NT2/D1 (cell line): ENCODE measurements around the gene SPPL3.

ENCODE experiments used
- DNase-seq: peaks from one replicate; pipeline ENCODE4 v3.0.0-alpha.2; 2011; ENCODE audit warnings: low read depth, low spot score
- H3K27me3 ChIP-seq: 2 replicates; pipeline ENCODE4 v1.6.0; 2011; ENCODE audit warnings: mild to moderate bottlenecking; ENCODE audit not compliant: insufficient read length, insufficient read depth
- H3K36me3 ChIP-seq: 2 replicates; pipeline ENCODE4 v1.6.1; 2011; ENCODE audit warnings: mild to moderate bottlenecking, low read length, mixed read lengths; ENCODE audit not compliant: insufficient read depth, insufficient read length
- H3K4me1 ChIP-seq: 2 replicates; pipeline ENCODE4 v1.5.1; 2011; ENCODE audit not compliant: insufficient read depth, insufficient read length
- H3K4me3 ChIP-seq: 2 replicates; pipeline ENCODE4 v1.5.1; 2011; ENCODE audit warnings: low read depth; ENCODE audit not compliant: insufficient read length
- H3K9ac ChIP-seq: 2 replicates; pipeline ENCODE4 v1.6.0; 2011; ENCODE audit warnings: low read depth; ENCODE audit not compliant: insufficient read length
- H3K9me3 ChIP-seq: 2 replicates; pipeline ENCODE4 v1.5.1; 2011; ENCODE audit warnings: mild to moderate bottlenecking, low read length; ENCODE audit not compliant: insufficient read depth
- SUZ12 ChIP-seq: IDR thresholded peaks from 2 replicates; pipeline ENCODE4 v1.6.1; 2011; ENCODE audit not compliant: insufficient read length, insufficient read depth; ENCODE audit errors: extremely low read depth
- YY1 ChIP-seq: IDR thresholded peaks from 2 replicates; pipeline ENCODE4 v1.6.1; 2011; ENCODE audit not compliant: insufficient read length, insufficient read depth
- ZNF274 ChIP-seq: IDR thresholded peaks from 2 replicates; pipeline ENCODE4 v1.6.1; 2011; ENCODE audit warnings: mild to moderate bottlenecking, low read depth, low read length

The SPPL3 gene

DNA sequence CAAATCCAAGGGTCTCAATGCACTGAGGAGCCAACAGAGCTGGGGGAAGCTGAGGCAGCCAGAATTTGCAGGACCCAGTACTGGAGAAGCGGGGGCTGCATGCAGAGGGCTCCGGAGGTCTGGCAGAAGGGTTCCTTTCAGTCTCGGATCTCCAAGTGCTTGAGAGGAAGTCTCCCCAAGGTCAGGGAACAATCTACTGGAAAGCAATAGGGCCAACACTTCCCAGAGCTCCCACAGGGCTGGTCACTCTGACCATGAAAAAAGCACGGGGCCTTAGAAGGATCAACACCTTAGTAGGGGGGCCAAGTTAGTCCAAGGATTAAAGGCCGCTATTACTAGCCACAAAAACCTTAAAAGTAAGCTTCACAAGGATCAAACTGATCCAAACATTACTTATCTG is 31.7 kb downstream of the SPPL3 start:
- DNase-seq = no peak
- no peak overlapping the region for H3K4me3 ChIP-seq
- H3K9ac ChIP-seq = no peak overlapping the region
- peaks cover 3% of the 10 kb centered on the region for H3K4me1 ChIP-seq
- H3K9me3 ChIP-seq = no peaks in the 10 kb centered on the region
- no peaks in the 10 kb centered on the region for H3K27me3 ChIP-seq
- TF ChIP-seq ZNF274 = no peak
- no peak for TF ChIP-seq YY1
- no peak for TF ChIP-seq SUZ12
- peaks cover 5% of the 10 kb centered on the region for H3K36me3 ChIP-seq

DNA sequence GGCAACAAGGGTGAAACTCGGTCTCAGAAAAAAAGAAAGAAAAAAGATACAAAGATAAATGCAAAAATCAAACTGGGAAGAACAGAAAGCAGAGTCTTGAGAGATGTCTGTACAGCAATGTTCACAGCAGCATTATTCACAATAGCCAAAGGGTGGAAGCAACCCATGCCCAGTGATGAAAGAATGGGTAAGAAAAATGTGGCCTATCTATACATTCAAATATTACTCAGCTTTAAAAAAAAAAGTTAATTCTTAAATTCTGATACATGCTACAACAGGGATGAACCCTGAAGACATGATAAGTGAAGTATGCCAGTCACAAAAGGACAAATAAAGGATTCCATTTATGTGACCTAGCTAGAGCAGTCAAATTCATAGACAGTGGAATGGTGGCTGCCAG is 33.7 kb downstream of the SPPL3 start:
- H3K36me3 ChIP-seq = peaks cover 7% of the 10 kb centered on the region
- no peak overlapping the region for H3K9ac ChIP-seq
- DNase-seq = no peak
- no peaks in the 10 kb centered on the region for H3K27me3 ChIP-seq
- TF ChIP-seq YY1 = no peak
- no peak for TF ChIP-seq SUZ12
- TF ChIP-seq ZNF274 = no peak
- no peaks in the 10 kb centered on the region for H3K9me3 ChIP-seq
- no peak overlapping the region for H3K4me3 ChIP-seq
- H3K4me1 ChIP-seq = peaks cover 3% of the 10 kb centered on the region

- DNase-seq = no peak
- no peak overlapping the region for H3K9ac ChIP-seq
- H3K4me1 ChIP-seq = no peaks in the 10 kb centered on the region
- H3K27me3 ChIP-seq = no peaks in the 10 kb centered on the region
- no peak for TF ChIP-seq YY1
- no peak for TF ChIP-seq ZNF274
- no peak for TF ChIP-seq SUZ12
- H3K4me3 ChIP-seq = no peak overlapping the region
- H3K36me3 ChIP-seq = peaks cover 7% of the 10 kb centered on the region
- H3K9me3 ChIP-seq = no peaks in the 10 kb centered on the region
Measured at GRCh38 chr12:120869376-120869775, 34.8 kb downstream of the SPPL3 start.

DNA sequence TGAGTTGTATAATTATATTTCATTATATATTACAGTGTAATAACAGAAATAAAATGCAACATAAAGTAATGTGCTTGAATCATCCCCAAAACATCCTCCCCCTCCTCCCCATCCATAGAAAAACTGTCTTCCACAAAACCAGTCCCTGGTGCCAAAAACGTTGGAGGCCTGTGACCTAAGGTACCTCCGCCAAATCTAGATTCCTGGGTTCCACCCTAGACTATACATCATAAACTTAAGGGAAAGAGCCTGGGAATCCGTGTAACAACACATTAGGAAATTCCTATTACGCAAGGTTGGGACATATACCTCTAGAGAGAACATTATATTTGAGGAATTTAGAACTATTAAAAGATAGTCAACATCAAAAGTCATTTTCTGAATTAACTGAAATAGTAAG is 38.0 kb downstream of the SPPL3 start:
- no peaks in the 10 kb centered on the region for H3K4me1 ChIP-seq
- H3K9ac ChIP-seq = no peak overlapping the region
- H3K9me3 ChIP-seq = no peaks in the 10 kb centered on the region
- no peaks in the 10 kb centered on the region for H3K27me3 ChIP-seq
- TF ChIP-seq ZNF274 = no peak
- no peak for TF ChIP-seq YY1
- no peak for TF ChIP-seq SUZ12
- no peak overlapping the region for H3K4me3 ChIP-seq
- H3K36me3 ChIP-seq = peaks cover 7% of the 10 kb centered on the region
- no peak for DNase-seq

- no peak overlapping the region for H3K9ac ChIP-seq
- no peak for DNase-seq
- no peak overlapping the region for H3K4me3 ChIP-seq
- H3K9me3 ChIP-seq = no peaks in the 10 kb centered on the region
- TF ChIP-seq ZNF274 (no peak), SUZ12 (no peak), YY1 (no peak)
- H3K36me3 ChIP-seq = peaks cover 7% of the 10 kb centered on the region
- no peaks in the 10 kb centered on the region for H3K27me3 ChIP-seq
- H3K4me1 ChIP-seq = no peaks in the 10 kb centered on the region
Measured at GRCh38 chr12:120865098-120865497, 39.1 kb downstream of the SPPL3 start.

- Histone ChIP-seq H3K36me3 (peaks cover 3% of the 10 kb centered on the region), H3K4me1 (no peaks in the 10 kb centered on the region), H3K27me3 (no peaks in the 10 kb centered on the region), H3K9ac (no peak overlapping the region), H3K4me3 (no peak overlapping the region), H3K9me3 (no peaks in the 10 kb centered on the region)
- DNase-seq = no peak
- no peak for TF ChIP-seq SUZ12
- no peak for TF ChIP-seq ZNF274
Measured at GRCh38 chr12:120862664-120863063, 41.5 kb downstream of the SPPL3 start.

GRCh38 chr12:120861074-120861795 is 42.9 kb downstream of the SPPL3 start:
- TF ChIP-seq YY1 = no peak
- no peak for TF ChIP-seq ZNF274
- TF ChIP-seq SUZ12 = no peak
- DNase-seq = no peak
- H3K4me1 ChIP-seq = no peaks in the 10 kb centered on the region
- H3K4me3 ChIP-seq = no peak overlapping the region
- H3K27me3 ChIP-seq = no peaks in the 10 kb centered on the region
- H3K9ac ChIP-seq = no peak overlapping the region
- no peaks in the 10 kb centered on the region for H3K9me3 ChIP-seq
- H3K36me3 ChIP-seq = peaks cover 2% of the 10 kb centered on the region
